A549 treated with dexamethasone at 1 μM for 4 hours (cell line): Measurements from ENCODE around the gene MYADM. TPM values are rescaled to one million over a fixed set of nuclear protein-coding genes. Genes with fewer than 3 reads are reported as not detected.

ENCODE experiments used
- total RNA-seq: library from RNA; stranded (reverse); fragments of 200-300 nt; extraction: Qiagen RNA extraction; gene quantifications from 5 replicates; pipeline ENCODE4 v1.2.3, GENCODE V29; 2022

The MYADM gene
- total RNA-seq = 180 to 380 TPM (median 349 TPM) in 5 replicates

GRCh38 chr19:53867225-53868090 lies at the start of gene MYADM:
Gene MYADM, plus strand, starts transcription at chr19:53867883. Its CDS starts 5,647 bp downstream, at chr19:53873530.

GRCh38 chr19:53824134-53824611 lies 43.5 kb upstream of the MYADM start, which contains the start of gene NLRP12:
Gene NLRP12, minus strand, starts transcription at chr19:53824314. Its CDS starts 140 bp downstream, at chr19:53824174.

GRCh38 chr19:53881482-53882390 lies 14.1 kb downstream of the MYADM start, which contains the start of gene PRKCG:
Gene PRKCG, plus strand, starts transcription at chr19:53882197. Its CDS starts 298 bp downstream, at chr19:53882495.

GRCh38 chr19:53908935-53909415 lies 41.3 kb downstream of the MYADM start, which contains the start of gene CACNG7:
Gene CACNG7, plus strand, starts transcription at chr19:53909278. Its CDS starts 3,554 bp downstream, at chr19:53912832.

Other genes with a start within 250 kb of the MYADM start
- not detected in 5 replicates for gene DPRX, start 235.9 kb upstream of the MYADM start, total RNA-seq
- 0.02 TPM in 1 of 5 replicates, not detected in the others for gene NLRP12, start 43.6 kb upstream of the MYADM start, total RNA-seq
- gene PRKCG, start 14.3 kb downstream of the MYADM start, total RNA-seq = 4.1 to 7.3 TPM (median 6.1 TPM) in 5 replicates
- gene CACNG7, start 41.4 kb downstream of the MYADM start, total RNA-seq = 5.8 to 9.2 TPM (median 8.3 TPM) in 5 replicates
- gene CACNG8, start 95.1 kb downstream of the MYADM start, total RNA-seq = 0.61 to 1.2 TPM (median 0.79 TPM) in 5 replicates
- gene CACNG6, start 123.8 kb downstream of the MYADM start, total RNA-seq = 7.8 to 12.8 TPM (median 11.2 TPM) in 5 replicates
- 0.23 to 0.79 TPM (median 0.54 TPM) in 5 replicates for gene VSTM1, start 196.0 kb downstream of the MYADM start, total RNA-seq
- not detected in 5 replicates for gene TARM1, start 213.5 kb downstream of the MYADM start, total RNA-seq
- 0.15 to 0.33 TPM (median 0.27 TPM) in 5 replicates for gene OSCAR, start 232.9 kb downstream of the MYADM start, total RNA-seq
- 219 to 268 TPM (median 245 TPM) in 5 replicates for gene NDUFA3, start 235.0 kb downstream of the MYADM start, total RNA-seq
- 20.8 to 24.6 TPM (median 21.4 TPM) in 5 replicates for gene TFPT, start 247.8 kb downstream of the MYADM start, total RNA-seq
- gene PRPF31, start 247.9 kb downstream of the MYADM start, total RNA-seq = 108 to 130 TPM (median 123 TPM) in 5 replicates